ENCODE data around the gene MMRN2.

Gene MMRN2

GRCh38 chr10:86962981-86963310 lies 5.5 kb upstream of the MMRN2 start:
- H3K4me3 ChIP-seq (ENCODE audit: low read depth, low read length) = no peak overlapping the region
- no peak for DNase-seq (ENCODE audit: low read depth)
- no peak for TF ChIP-seq CTCF (IDR thresholded peaks at IDR 0.05; ENCODE audit: insufficient read depth, low read depth, low read length, missing control alignments)

- TF ChIP-seq CTCF (IDR thresholded peaks at IDR 0.05; ENCODE audit: insufficient read depth, low read depth, low read length, missing control alignments) = no peak
- DNase-seq (ENCODE audit: low read depth) = no peak
- H3K4me3 ChIP-seq (ENCODE audit: low read depth, low read length) = no peak overlapping the region
These were observed 4.9 kb upstream of the MMRN2 start for GRCh38 chr10:86962136-86962980.

GRCh38 chr10:86961481-86962091 lies 4.2 kb upstream of the MMRN2 start:
- no peak overlapping the region for H3K4me3 ChIP-seq (ENCODE audit: low read depth, low read length)
- TF ChIP-seq CTCF (IDR thresholded peaks at IDR 0.05; ENCODE audit: insufficient read depth, low read depth, low read length, missing control alignments) = no peak
- DNase-seq (ENCODE audit: low read depth) = no peak

GRCh38 chr10:86960863-86961434 lies 3.5 kb upstream of the MMRN2 start:
- no peak for TF ChIP-seq CTCF (IDR thresholded peaks at IDR 0.05; ENCODE audit: insufficient read depth, low read depth, low read length, missing control alignments)
- H3K4me3 ChIP-seq (ENCODE audit: low read depth, low read length) = no peak overlapping the region
- no peak for DNase-seq (ENCODE audit: low read depth)

- H3K4me3 ChIP-seq (ENCODE audit: low read depth, low read length) = no peak overlapping the region
- TF ChIP-seq CTCF (IDR thresholded peaks at IDR 0.05; ENCODE audit: insufficient read depth, low read depth, low read length, missing control alignments) = peak; percentile 99
- DNase-seq (ENCODE audit: low read depth) = peak; percentile 84
These were observed 2.8 kb upstream of the MMRN2 start for GRCh38 chr10:86960003-86960862.

- no peak for DNase-seq (ENCODE audit: low read depth)
- no peak overlapping the region for H3K4me3 ChIP-seq (ENCODE audit: low read depth, low read length)
- no peak for TF ChIP-seq CTCF (IDR thresholded peaks at IDR 0.05; ENCODE audit: insufficient read depth, low read depth, low read length, missing control alignments)
These were observed 2.3 kb upstream of the MMRN2 start for GRCh38 chr10:86959737-86960002.

All from GM12865 (cell line).